SK-N-SH treated with all-trans-retinoic acid at 6 μM for 48 hours (cell line): ENCODE measurements around the gene TCAIM.

Experiments
- ATAC-seq: fragments of 200-7000 bp; cut with Tn5 transposase; 3 replicates; pipeline ENCODE4 v1.9.1; 2020; ENCODE audit warnings: mild to moderate bottlenecking, moderate library complexity
- ARNTL ChIP-seq: fragments of 450-650 bp; formaldehyde crosslinking; IDR thresholded peaks from 2 replicates; pipeline ENCODE4 v1.5.0; 2020; ENCODE audit warnings: low read depth, mild to moderate bottlenecking, moderate library complexity, borderline replicate concordance
- BACH2 ChIP-seq: fragments of 250-450 bp; sonication (Bioruptor Pico); IDR thresholded peaks from 2 replicates; pipeline ENCODE4 v1.9.0; 2021; ENCODE audit warnings: mild to moderate bottlenecking, borderline replicate concordance
- CREB5 ChIP-seq: fragments of 250-450 bp; sonication (Bioruptor Pico); IDR thresholded peaks from 2 replicates; pipeline ENCODE4 v1.5.1; 2020; ENCODE audit warnings: low read depth, mild to moderate bottlenecking, moderate library complexity
- CSDC2 ChIP-seq: fragments of 250-450 bp; sonication (Bioruptor Pico); IDR thresholded peaks from 2 replicates; pipeline ENCODE4 v1.5.0; 2020; ENCODE audit warnings: mild to moderate bottlenecking, moderate library complexity
- CSRNP3 ChIP-seq: fragments of 250-450 bp; sonication (Bioruptor Pico); IDR thresholded peaks from 2 replicates; pipeline ENCODE4 v1.5.1; 2021; ENCODE audit warnings: mild to moderate bottlenecking, moderate library complexity
- ESRRG ChIP-seq: fragments of 250-450 bp; sonication (Bioruptor Pico); IDR thresholded peaks from 2 replicates; pipeline ENCODE4 v1.6.1; 2021; ENCODE audit warnings: mild to moderate bottlenecking
- GLIS3 ChIP-seq: fragments of 250-450 bp; sonication (Bioruptor Pico); IDR thresholded peaks from 2 replicates; pipeline ENCODE4 v1.5.0; 2020; ENCODE audit warnings: mild to moderate bottlenecking, moderate library complexity
- ISL1 ChIP-seq: fragments of 250-450 bp; sonication (Bioruptor Pico); IDR thresholded peaks from 2 replicates; pipeline ENCODE4 v2.1.2; 2022; ENCODE audit warnings: mild to moderate bottlenecking, moderate library complexity
- OSR1 ChIP-seq: fragments of 250-450 bp; sonication (Bioruptor Pico); IDR thresholded peaks from 2 replicates; pipeline ENCODE4 v1.8.0; 2022; ENCODE audit warnings: moderate library complexity, mild to moderate bottlenecking, inconsistent platforms
- POU6F1 ChIP-seq: fragments of 250-450 bp; sonication (Bioruptor Pico); IDR thresholded peaks from 2 replicates; pipeline ENCODE4 v1.8.0; 2021; ENCODE audit warnings: low read depth, mild to moderate bottlenecking, moderate library complexity, borderline replicate concordance
- PPARA ChIP-seq: fragments of 250-450 bp; sonication (Bioruptor Pico); IDR thresholded peaks from 2 replicates; pipeline ENCODE4 v1.5.0; 2020; ENCODE audit warnings: mild to moderate bottlenecking, borderline replicate concordance
- RARB ChIP-seq: fragments of 250-450 bp; sonication (Bioruptor Pico); IDR thresholded peaks from 2 replicates; pipeline ENCODE4 v1.8.0; 2021; ENCODE audit warnings: mild to moderate bottlenecking, moderate library complexity
- SNAI2 ChIP-seq: fragments of 250-450 bp; sonication (Bioruptor Pico); IDR thresholded peaks from 2 replicates; pipeline ENCODE4 v1.5.0; 2020; ENCODE audit warnings: mild to moderate bottlenecking, moderate library complexity
- TCF4 ChIP-seq: fragments of 250-450 bp; sonication (Bioruptor Pico); IDR thresholded peaks from 2 replicates; pipeline ENCODE4 v1.8.0; 2021; ENCODE audit warnings: mild to moderate bottlenecking, moderate library complexity, borderline replicate concordance
- TOX ChIP-seq: fragments of 250-450 bp; sonication (Bioruptor Pico); IDR thresholded peaks from 2 replicates; pipeline ENCODE4 v1.8.0; 2021; ENCODE audit warnings: mild to moderate bottlenecking, moderate library complexity, borderline replicate concordance
- ZC3H10 ChIP-seq: fragments of 250-450 bp; sonication (Bioruptor Pico); IDR thresholded peaks from 2 replicates; pipeline ENCODE4 v1.5.1; 2021; ENCODE audit warnings: mild to moderate bottlenecking, moderate library complexity
- ZFP3 ChIP-seq: fragments of 250-450 bp; sonication (Bioruptor Pico); IDR thresholded peaks from 2 replicates; pipeline ENCODE4 v1.5.0; 2020; ENCODE audit warnings: mild to moderate bottlenecking, moderate library complexity
- ZFP30 ChIP-seq: fragments of 450-650 bp; formaldehyde crosslinking; IDR thresholded peaks from 2 replicates; pipeline ENCODE4 v1.5.0; 2022; ENCODE audit warnings: mild to moderate bottlenecking, moderate library complexity
- ZNF565 ChIP-seq: fragments of 450-650 bp; formaldehyde crosslinking; conservative IDR thresholded peaks from 2 replicates; pipeline ENCODE4 v1.5.0; 2020; ENCODE audit warnings: low read depth, mild to moderate bottlenecking, moderate library complexity
- ZNF70 ChIP-seq: fragments of 450-650 bp; formaldehyde crosslinking; IDR thresholded peaks from 2 replicates; pipeline ENCODE4 v1.5.0; 2020; ENCODE audit warnings: mild to moderate bottlenecking, moderate library complexity
- ZNF8 ChIP-seq: fragments of 450-650 bp; formaldehyde crosslinking; IDR thresholded peaks from 2 replicates; pipeline ENCODE4 v1.5.0; 2020; ENCODE audit warnings: mild to moderate bottlenecking, moderate library complexity
- TF ChIP-seq, protein P1 (sequence below): fragments of 250-450 bp; sonication (Bioruptor Pico); IDR thresholded peaks from 2 replicates; pipeline ENCODE4 v1.5.0; 2020; ENCODE audit warnings: mild to moderate bottlenecking, moderate library complexity

TCAIM gene

GRCh38 chr3:44292276-44292675, 46.3 kb upstream of the TCAIM start (continued):
- TF ChIP-seq, protein P1, sequence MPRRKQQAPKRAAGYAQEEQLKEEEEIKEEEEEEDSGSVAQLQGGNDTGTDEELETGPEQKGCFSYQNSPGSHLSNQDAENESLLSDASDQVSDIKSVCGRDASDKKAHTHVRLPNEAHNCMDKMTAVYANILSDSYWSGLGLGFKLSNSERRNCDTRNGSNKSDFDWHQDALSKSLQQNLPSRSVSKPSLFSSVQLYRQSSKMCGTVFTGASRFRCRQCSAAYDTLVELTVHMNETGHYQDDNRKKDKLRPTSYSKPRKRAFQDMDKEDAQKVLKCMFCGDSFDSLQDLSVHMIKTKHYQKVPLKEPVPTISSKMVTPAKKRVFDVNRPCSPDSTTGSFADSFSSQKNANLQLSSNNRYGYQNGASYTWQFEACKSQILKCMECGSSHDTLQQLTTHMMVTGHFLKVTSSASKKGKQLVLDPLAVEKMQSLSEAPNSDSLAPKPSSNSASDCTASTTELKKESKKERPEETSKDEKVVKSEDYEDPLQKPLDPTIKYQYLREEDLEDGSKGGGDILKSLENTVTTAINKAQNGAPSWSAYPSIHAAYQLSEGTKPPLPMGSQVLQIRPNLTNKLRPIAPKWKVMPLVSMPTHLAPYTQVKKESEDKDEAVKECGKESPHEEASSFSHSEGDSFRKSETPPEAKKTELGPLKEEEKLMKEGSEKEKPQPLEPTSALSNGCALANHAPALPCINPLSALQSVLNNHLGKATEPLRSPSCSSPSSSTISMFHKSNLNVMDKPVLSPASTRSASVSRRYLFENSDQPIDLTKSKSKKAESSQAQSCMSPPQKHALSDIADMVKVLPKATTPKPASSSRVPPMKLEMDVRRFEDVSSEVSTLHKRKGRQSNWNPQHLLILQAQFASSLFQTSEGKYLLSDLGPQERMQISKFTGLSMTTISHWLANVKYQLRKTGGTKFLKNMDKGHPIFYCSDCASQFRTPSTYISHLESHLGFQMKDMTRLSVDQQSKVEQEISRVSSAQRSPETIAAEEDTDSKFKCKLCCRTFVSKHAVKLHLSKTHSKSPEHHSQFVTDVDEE (CRISPR knock-in tag): no peak
- TF ChIP-seq ZNF70 (no peak), ZFP30 (no peak)
- TF ChIP-seq, all 23 proteins: peak for 0

DNA sequence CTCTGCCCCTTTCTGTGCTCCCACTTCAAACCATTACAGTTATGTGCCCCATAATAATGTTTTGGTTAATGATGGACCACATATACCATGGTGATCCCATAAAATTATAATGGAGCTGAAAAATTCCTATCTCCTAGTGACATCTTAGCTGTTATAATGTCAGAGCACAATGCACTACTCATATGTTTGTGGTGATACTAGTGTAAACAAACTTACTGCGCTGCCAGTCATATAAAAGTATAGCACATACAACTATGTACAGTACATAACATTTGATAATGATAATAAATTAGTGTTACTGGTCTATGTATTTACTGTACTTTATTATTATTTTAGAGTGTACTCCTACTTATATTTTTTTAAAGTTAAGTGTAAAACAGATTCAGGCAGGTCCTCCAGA, 45.6 kb upstream of the TCAIM start:
- ATAC-seq: no peak

GRCh38 chr3:44297255-44297654, 41.3 kb upstream of the TCAIM start:
- TF ChIP-seq TOX (CRISPR knock-in tag): no peak
- TF ChIP-seq ISL1 (CRISPR knock-in tag): no peak
- TF ChIP-seq TCF4 (CRISPR knock-in tag): no peak
- TF ChIP-seq CSDC2 (CRISPR knock-in tag): no peak
- no peak for TF ChIP-seq ZC3H10 (CRISPR knock-in tag)
- TF ChIP-seq BACH2 (CRISPR knock-in tag): no peak
- no peak for TF ChIP-seq ZFP30
- no peak for TF ChIP-seq SNAI2
- TF ChIP-seq POU6F1: no peak
- no peak for TF ChIP-seq ZNF70
- TF ChIP-seq ZNF8 (CRISPR knock-in tag): no peak
- no peak for TF ChIP-seq CREB5 (CRISPR knock-in tag)
- TF ChIP-seq PPARA: no peak
- TF ChIP-seq ZNF565: no peak
- no peak for TF ChIP-seq ZFP3 (CRISPR knock-in tag)
- no peak for TF ChIP-seq RARB (CRISPR knock-in tag)
- no peak for TF ChIP-seq OSR1
- TF ChIP-seq ESRRG: no peak
- TF ChIP-seq, all 23 proteins: peak for 0
- no peak for ATAC-seq

More for the DNA sequence above, 45.6 kb upstream of the TCAIM start:
- TF ChIP-seq OSR1: no peak
- TF ChIP-seq TCF4 (CRISPR knock-in tag): no peak
- no peak for TF ChIP-seq SNAI2
- TF ChIP-seq RARB (CRISPR knock-in tag): no peak
- TF ChIP-seq ARNTL (CRISPR knock-in tag): no peak
- TF ChIP-seq PPARA: no peak
- no peak for TF ChIP-seq ESRRG
- no peak for TF ChIP-seq ZFP30
- no peak for TF ChIP-seq BACH2 (CRISPR knock-in tag)
- no peak for TF ChIP-seq ZNF565
- no peak for TF ChIP-seq GLIS3 (CRISPR knock-in tag)
- no peak for TF ChIP-seq ZNF70
- TF ChIP-seq TOX (CRISPR knock-in tag): no peak
- TF ChIP-seq CSDC2 (CRISPR knock-in tag): no peak
- TF ChIP-seq CSRNP3 (CRISPR knock-in tag): no peak
- TF ChIP-seq ZNF8 (CRISPR knock-in tag): no peak
- no peak for TF ChIP-seq CREB5 (CRISPR knock-in tag)
